ENCODE measurements around the gene SLC6A6.

SLC6A6 gene

DNA sequence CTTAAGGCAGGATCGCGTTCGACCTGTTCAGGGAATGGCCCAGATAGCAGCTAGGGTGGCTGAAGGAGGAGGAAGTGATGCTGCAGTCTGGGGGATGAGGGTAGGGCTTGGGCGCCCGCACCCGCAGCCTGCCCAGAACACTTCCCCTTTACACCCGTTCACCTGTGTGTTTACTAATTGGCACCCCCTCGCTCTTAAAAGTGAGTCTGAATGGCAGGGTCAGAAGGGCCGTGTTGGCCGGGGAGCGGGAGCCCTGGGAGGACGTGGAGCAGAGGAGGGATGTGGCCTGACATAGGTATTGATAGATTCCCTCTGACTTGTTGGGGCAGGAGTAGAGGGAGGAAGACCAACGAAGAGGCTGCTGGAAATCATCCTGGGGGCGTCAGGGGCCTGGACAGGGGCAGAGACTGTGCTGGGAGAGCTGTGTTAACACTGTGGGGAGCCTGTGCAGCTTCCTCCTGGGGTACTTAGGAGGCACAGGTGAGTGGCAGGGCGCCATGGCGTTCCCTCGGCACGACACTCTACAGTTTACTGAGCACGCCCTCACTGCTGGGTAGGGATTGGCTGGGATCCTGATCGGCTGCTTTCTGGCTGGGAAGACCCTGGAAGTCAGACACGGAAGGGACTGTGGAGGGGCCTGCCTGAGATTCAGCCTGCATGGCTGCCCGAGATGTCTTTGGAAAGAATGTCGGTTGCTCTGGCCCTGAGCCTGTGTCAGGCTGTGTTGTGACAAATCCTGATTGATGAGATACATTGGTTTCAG is 51.7 kb downstream of the SLC6A6 start:
- no peak overlapping the region for H3K4me3 ChIP-seq (ENCODE audit: low read depth in 1 of 2, low read length in 2 of 2)
- no peak overlapping the region for H3K27ac ChIP-seq (ENCODE audit: low read depth, low read length)
- H3K4me1 ChIP-seq (ENCODE audit: insufficient read depth, low read length): peaks cover 40% of the 10 kb centered on the region
- H3K27me3 ChIP-seq (ENCODE audit: control insufficient read depth in 1 of 2, insufficient read depth in 2 of 2, low read length in 2 of 2): no peaks in the 10 kb centered on the region
- H3K36me3 ChIP-seq (ENCODE audit: insufficient read depth, low read length): no peaks in the 10 kb centered on the region
- H3K9ac ChIP-seq (ENCODE audit: low read length): no peak overlapping the region
- H3K9me3 ChIP-seq (ENCODE audit: low read length): no peaks in the 10 kb centered on the region

- Histone ChIP-seq H3K4me1 (ENCODE audit: insufficient read depth, low read length) (peaks cover 40% of the 10 kb centered on the region), H3K9me3 (ENCODE audit: low read length) (no peaks in the 10 kb centered on the region), H3K27ac (ENCODE audit: low read depth, low read length) (no peak overlapping the region), H3K36me3 (ENCODE audit: insufficient read depth, low read length) (no peaks in the 10 kb centered on the region), H3K27me3 (ENCODE audit: control insufficient read depth in 1 of 2, insufficient read depth in 2 of 2, low read length in 2 of 2) (no peaks in the 10 kb centered on the region), H3K9ac (ENCODE audit: low read length) (no peak overlapping the region), H3K4me3 (ENCODE audit: low read depth in 1 of 2, low read length in 2 of 2) (no peak overlapping the region)
These were observed 52.4 kb downstream of the SLC6A6 start for GRCh38 chr3:14454639-14455310.

- no peaks in the 10 kb centered on the region for H3K36me3 ChIP-seq (ENCODE audit: insufficient read depth, low read length)
- H3K4me3 ChIP-seq (ENCODE audit: low read depth in 1 of 2, low read length in 2 of 2): no peak overlapping the region
- H3K27me3 ChIP-seq (ENCODE audit: control insufficient read depth in 1 of 2, insufficient read depth in 2 of 2, low read length in 2 of 2): no peaks in the 10 kb centered on the region
- no peak overlapping the region for H3K9ac ChIP-seq (ENCODE audit: low read length)
- no peak overlapping the region for H3K27ac ChIP-seq (ENCODE audit: low read depth, low read length)
- H3K9me3 ChIP-seq (ENCODE audit: low read length): no peaks in the 10 kb centered on the region
- peaks cover 46% of the 10 kb centered on the region for H3K4me1 ChIP-seq (ENCODE audit: insufficient read depth, low read length)
These were observed 53.3 kb downstream of the SLC6A6 start for GRCh38 chr3:14455571-14456317.

GRCh38 chr3:14456794-14457193 is 54.4 kb downstream of the SLC6A6 start:
- Histone ChIP-seq H3K9me3 (ENCODE audit: low read length) (no peaks in the 10 kb centered on the region), H3K27ac (ENCODE audit: low read depth, low read length) (no peak overlapping the region), H3K4me1 (ENCODE audit: insufficient read depth, low read length) (peaks cover 54% of the 10 kb centered on the region), H3K9ac (ENCODE audit: low read length) (no peak overlapping the region), H3K27me3 (ENCODE audit: control insufficient read depth in 1 of 2, insufficient read depth in 2 of 2, low read length in 2 of 2) (no peaks in the 10 kb centered on the region), H3K4me3 (ENCODE audit: low read depth in 1 of 2, low read length in 2 of 2) (no peak overlapping the region), H3K36me3 (ENCODE audit: insufficient read depth, low read length) (no peaks in the 10 kb centered on the region)

- no peaks in the 10 kb centered on the region for H3K27me3 ChIP-seq (ENCODE audit: control insufficient read depth in 1 of 2, insufficient read depth in 2 of 2, low read length in 2 of 2)
- H3K4me1 ChIP-seq (ENCODE audit: insufficient read depth, low read length): peaks cover 49% of the 10 kb centered on the region
- H3K36me3 ChIP-seq (ENCODE audit: insufficient read depth, low read length): no peaks in the 10 kb centered on the region
- no peak overlapping the region for H3K27ac ChIP-seq (ENCODE audit: low read depth, low read length)
- no peak overlapping the region for H3K4me3 ChIP-seq (ENCODE audit: low read depth in 1 of 2, low read length in 2 of 2)
- no peaks in the 10 kb centered on the region for H3K9me3 ChIP-seq (ENCODE audit: low read length)
- no peak overlapping the region for H3K9ac ChIP-seq (ENCODE audit: low read length)
These were observed 55.1 kb downstream of the SLC6A6 start for GRCh38 chr3:14457481-14457880.

- Histone ChIP-seq H3K4me1 (ENCODE audit: insufficient read depth, low read length) (peaks cover 45% of the 10 kb centered on the region), H3K9ac (ENCODE audit: low read length) (no peak overlapping the region), H3K27me3 (ENCODE audit: control insufficient read depth in 1 of 2, insufficient read depth in 2 of 2, low read length in 2 of 2) (no peaks in the 10 kb centered on the region), H3K27ac (ENCODE audit: low read depth, low read length) (no peak overlapping the region), H3K4me3 (ENCODE audit: low read depth in 1 of 2, low read length in 2 of 2) (no peak overlapping the region), H3K36me3 (ENCODE audit: insufficient read depth, low read length) (no peaks in the 10 kb centered on the region), H3K9me3 (ENCODE audit: low read length) (no peaks in the 10 kb centered on the region)
These were observed 55.6 kb downstream of the SLC6A6 start for GRCh38 chr3:14457999-14458398.

DNA sequence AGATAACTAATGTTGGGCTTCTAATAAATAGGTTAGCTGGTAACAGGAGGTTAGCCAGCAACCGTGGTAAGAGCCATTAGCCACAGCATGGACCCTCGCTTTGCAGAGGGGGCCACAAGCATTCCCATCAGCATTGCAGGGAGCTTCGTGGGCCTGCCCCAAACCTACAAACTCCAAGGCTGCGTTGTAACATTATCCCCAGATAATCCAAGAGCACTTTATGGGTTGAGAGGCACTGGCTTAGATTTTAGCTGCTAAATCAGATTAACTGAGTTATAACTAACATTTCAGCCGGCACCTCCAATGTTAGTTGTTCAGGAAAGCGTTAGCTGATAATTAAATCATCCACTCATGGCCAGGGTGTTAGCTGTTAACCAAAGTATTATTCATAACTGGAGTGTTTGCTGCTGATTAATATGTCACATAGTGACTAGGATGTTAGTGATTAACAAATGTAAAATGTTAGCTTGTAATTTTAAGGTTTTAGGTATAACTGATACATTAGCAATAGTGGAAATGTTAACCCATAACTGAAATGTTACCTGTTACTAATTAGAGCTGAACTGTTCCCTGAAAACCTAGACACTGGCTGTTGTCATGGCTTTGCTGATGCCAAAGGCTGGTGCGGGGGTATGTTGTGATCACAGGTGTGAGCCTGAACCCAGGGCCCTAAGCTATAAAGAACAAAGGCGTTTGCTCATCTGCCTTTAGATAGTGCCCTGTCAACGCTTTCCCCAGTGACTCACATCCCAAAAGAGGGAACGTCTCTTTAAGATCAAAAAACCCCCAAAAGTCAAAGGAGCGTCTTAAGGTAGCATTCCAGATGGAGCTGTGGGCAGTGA is 56.2 kb downstream of the SLC6A6 start:
- no peak overlapping the region for H3K27ac ChIP-seq (ENCODE audit: low read depth, low read length)
- peaks cover 39% of the 10 kb centered on the region for H3K4me1 ChIP-seq (ENCODE audit: insufficient read depth, low read length)
- H3K27me3 ChIP-seq (ENCODE audit: control insufficient read depth in 1 of 2, insufficient read depth in 2 of 2, low read length in 2 of 2): no peaks in the 10 kb centered on the region
- H3K4me3 ChIP-seq (ENCODE audit: low read depth in 1 of 2, low read length in 2 of 2): no peak overlapping the region
- no peaks in the 10 kb centered on the region for H3K9me3 ChIP-seq (ENCODE audit: low read length)
- H3K36me3 ChIP-seq (ENCODE audit: insufficient read depth, low read length): no peaks in the 10 kb centered on the region
- H3K9ac ChIP-seq (ENCODE audit: low read length): no peak overlapping the region

DNA sequence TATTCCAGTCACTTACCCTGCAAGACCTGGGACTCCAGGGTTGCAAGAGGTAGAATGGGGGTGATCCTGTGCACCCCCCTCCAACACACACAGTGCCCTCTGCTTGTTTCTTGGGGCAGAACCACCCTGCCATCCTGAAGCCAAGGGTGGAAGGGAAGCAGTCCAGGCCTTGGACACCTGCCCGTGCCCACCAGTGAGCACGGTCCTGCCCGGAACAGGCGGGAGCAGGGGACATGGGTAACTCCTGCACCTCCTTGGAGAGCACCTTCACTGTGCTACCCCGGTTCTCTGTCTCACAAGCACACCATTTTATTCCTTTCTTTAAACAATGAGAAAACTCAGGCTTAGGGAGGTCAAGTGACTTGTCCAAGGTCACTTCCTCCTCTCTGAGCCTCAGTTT is 57.0 kb downstream of the SLC6A6 start:
- H3K36me3 ChIP-seq (ENCODE audit: insufficient read depth, low read length): no peaks in the 10 kb centered on the region

DNA sequence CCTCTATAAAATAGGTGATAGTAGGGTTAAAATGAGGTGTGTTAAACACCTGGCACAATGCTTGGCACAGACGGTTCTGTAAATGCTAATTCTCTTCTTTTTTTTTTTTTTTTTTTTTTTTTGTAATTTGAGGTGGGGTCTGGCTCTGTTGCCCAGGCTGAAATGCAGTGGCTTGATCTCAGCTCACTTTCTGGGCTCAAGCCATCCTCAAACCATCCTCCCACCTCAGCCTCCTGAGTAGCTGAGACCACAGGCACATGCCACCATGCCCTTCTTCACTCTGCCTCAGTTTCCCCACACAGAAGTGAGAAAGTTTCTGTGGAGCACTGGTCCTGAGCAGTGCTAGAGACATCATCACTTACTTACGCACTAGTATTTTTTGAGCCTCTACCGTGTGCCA is 57.4 kb downstream of the SLC6A6 start:
- Histone ChIP-seq H3K27me3 (ENCODE audit: control insufficient read depth in 1 of 2, insufficient read depth in 2 of 2, low read length in 2 of 2) (no peaks in the 10 kb centered on the region), H3K9me3 (ENCODE audit: low read length) (no peaks in the 10 kb centered on the region), H3K4me3 (ENCODE audit: low read depth in 1 of 2, low read length in 2 of 2) (no peak overlapping the region), H3K4me1 (ENCODE audit: insufficient read depth, low read length) (peaks cover 28% of the 10 kb centered on the region), H3K9ac (ENCODE audit: low read length) (no peak overlapping the region), H3K36me3 (ENCODE audit: insufficient read depth, low read length) (no peaks in the 10 kb centered on the region), H3K27ac (ENCODE audit: low read depth, low read length) (no peak overlapping the region)

More for the DNA sequence above, 57.0 kb downstream of the SLC6A6 start:
- H3K27ac ChIP-seq (ENCODE audit: low read depth, low read length): no peak overlapping the region
- H3K27me3 ChIP-seq (ENCODE audit: control insufficient read depth in 1 of 2, insufficient read depth in 2 of 2, low read length in 2 of 2): no peaks in the 10 kb centered on the region
- peaks cover 32% of the 10 kb centered on the region for H3K4me1 ChIP-seq (ENCODE audit: insufficient read depth, low read length)
- H3K9me3 ChIP-seq (ENCODE audit: low read length): no peaks in the 10 kb centered on the region
- no peak overlapping the region for H3K4me3 ChIP-seq (ENCODE audit: low read depth in 1 of 2, low read length in 2 of 2)
- H3K9ac ChIP-seq (ENCODE audit: low read length): no peak overlapping the region

DNA sequence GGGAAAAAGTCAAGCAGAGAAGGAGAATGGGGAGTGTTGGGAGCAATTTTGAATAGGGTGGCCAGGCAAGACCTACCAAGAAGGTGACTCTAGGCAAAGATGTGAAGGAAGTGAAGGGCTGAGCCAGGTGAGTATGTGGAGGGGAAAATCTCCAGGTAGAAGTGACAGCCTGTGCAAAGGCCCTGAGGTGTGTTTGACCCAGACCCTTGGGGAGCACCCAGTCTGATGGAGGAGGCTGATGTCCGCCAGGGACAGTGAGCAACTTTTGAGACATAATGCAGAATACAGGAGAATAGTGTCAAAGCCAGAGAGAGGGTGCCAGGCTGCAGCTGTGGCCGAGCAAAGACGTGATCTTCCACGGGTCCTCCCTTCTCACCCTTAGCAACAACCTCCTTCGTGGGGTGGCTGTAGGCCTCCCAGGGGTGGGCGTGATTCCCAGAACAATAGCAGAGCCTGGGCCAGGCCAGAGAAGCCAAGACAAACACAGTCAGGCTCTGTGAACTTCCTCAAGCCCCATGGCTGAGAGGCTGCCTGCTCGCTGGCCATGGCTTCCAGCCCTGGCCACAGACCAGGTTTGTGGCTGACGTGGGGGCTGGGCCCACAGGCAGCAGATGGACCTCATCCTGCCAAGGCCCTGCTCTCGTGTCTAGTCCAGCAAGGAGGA is 58.1 kb downstream of the SLC6A6 start:
- H3K27me3 ChIP-seq (ENCODE audit: control insufficient read depth in 1 of 2, insufficient read depth in 2 of 2, low read length in 2 of 2): no peaks in the 10 kb centered on the region
- peaks cover 21% of the 10 kb centered on the region for H3K4me1 ChIP-seq (ENCODE audit: insufficient read depth, low read length)
- peak overlapping the region; percentile 10 for H3K27ac ChIP-seq (ENCODE audit: low read depth, low read length)
- H3K4me3 ChIP-seq (ENCODE audit: low read depth in 1 of 2, low read length in 2 of 2): no peak overlapping the region
- no peak overlapping the region for H3K9ac ChIP-seq (ENCODE audit: low read length)
- H3K36me3 ChIP-seq (ENCODE audit: insufficient read depth, low read length): no peaks in the 10 kb centered on the region
- no peaks in the 10 kb centered on the region for H3K9me3 ChIP-seq (ENCODE audit: low read length)

Measured in muscle layer of colon (tissue), 2 donors.